MM.1S (cell line): Measurements from ENCODE around the gene GIPC2.

Experiments used
- DNase-seq: peaks from one replicate; pipeline ENCODE4 v3.0.0-alpha.2; 2015
- H2AFZ ChIP-seq: fragments of 300-600 bp; sonication (generic); 2 replicates; pipeline ENCODE4 v1.6.0; 2016; ENCODE audit warnings: antibody characterized with exemption, low read length
- H3F3A ChIP-seq: fragments of 300-600 bp; sonication (generic); 2 replicates; pipeline ENCODE4 v1.6.1; 2016; ENCODE audit warnings: mild to moderate bottlenecking, antibody characterized with exemption, low read length, moderate library complexity, mixed read lengths; ENCODE audit not compliant: insufficient read depth
- H3K27ac ChIP-seq: fragments of 300-600 bp; sonication (generic); 2 replicates; pipeline ENCODE4 v1.5.1; 2016; ENCODE audit warnings: mild to moderate bottlenecking, low read length
- H3K27me3 ChIP-seq: fragments of 300-600 bp; sonication (generic); replicated peaks from 2 replicates; pipeline ENCODE4 v1.6.0; 2016; ENCODE audit warnings: low read length; ENCODE audit not compliant: insufficient read depth
- H3K36me3 ChIP-seq: fragments of 300-600 bp; sonication (generic); replicated peaks from 2 replicates; pipeline ENCODE4 v1.6.1; 2016; ENCODE audit warnings: mild to moderate bottlenecking, low read length, mixed read lengths; ENCODE audit not compliant: insufficient read depth
- H3K4me1 ChIP-seq: fragments of 300-600 bp; sonication (generic); 2 replicates; pipeline ENCODE4 v1.6.1; 2016; ENCODE audit warnings: low read length, mixed read lengths
- H3K4me2 ChIP-seq: fragments of 300-600 bp; sonication (generic); 2 replicates; pipeline ENCODE4 v1.6.0; 2016; ENCODE audit warnings: low read depth, low read length
- H3K4me3 ChIP-seq: fragments of 300-600 bp; sonication (generic); 2 replicates; pipeline ENCODE4 v1.5.1; 2016; ENCODE audit warnings: low read length, mixed read lengths
- H3K79me2 ChIP-seq: fragments of 300-600 bp; sonication (generic); 2 replicates; pipeline ENCODE4 v1.6.1; 2016; ENCODE audit warnings: mixed run types, low read length, mixed read lengths
- H3K9ac ChIP-seq: fragments of 300-600 bp; sonication (generic); 2 replicates; pipeline ENCODE4 v1.6.1; 2016; ENCODE audit warnings: low read length, mixed read lengths
- H3K9me2 ChIP-seq: fragments of 300-600 bp; sonication (generic); replicated peaks from 2 replicates; pipeline ENCODE4 v1.6.1; 2016; ENCODE audit warnings: mild to moderate bottlenecking, low read length, mixed read lengths; ENCODE audit not compliant: insufficient read depth
- H3K9me3 ChIP-seq: fragments of 300-600 bp; sonication (generic); replicated peaks from 2 replicates; pipeline ENCODE4 v1.6.1; 2016; ENCODE audit warnings: mild to moderate bottlenecking, low read length, mixed read lengths; ENCODE audit not compliant: insufficient read depth
- H4K20me1 ChIP-seq: fragments of 300-600 bp; sonication (generic); 2 replicates; pipeline ENCODE4 v1.6.1; 2016; ENCODE audit warnings: mild to moderate bottlenecking, low read length, moderate library complexity, mixed read lengths; ENCODE audit not compliant: insufficient read depth
- CTCF ChIP-seq: fragments of 300-600 bp; sonication (generic); IDR thresholded peaks from 2 replicates; pipeline ENCODE4 v1.5.1; 2016; ENCODE audit warnings: antibody characterized with exemption, low read length, mixed read lengths
- EZH2 ChIP-seq: fragments of 300-600 bp; sonication (generic); optimal IDR thresholded peaks from 2 replicates; pipeline ENCODE3; 2017; ENCODE audit warnings: low read depth, mild to moderate bottlenecking, antibody characterized with exemption, low read length, mixed read lengths
- EZH2phosphoT487 ChIP-seq: fragments of 300-600 bp; sonication (generic); IDR thresholded peaks from 2 replicates; pipeline ENCODE4 v1.6.1; 2018; ENCODE audit warnings: antibody characterized with exemption, low read length

The GIPC2 gene

DNA sequence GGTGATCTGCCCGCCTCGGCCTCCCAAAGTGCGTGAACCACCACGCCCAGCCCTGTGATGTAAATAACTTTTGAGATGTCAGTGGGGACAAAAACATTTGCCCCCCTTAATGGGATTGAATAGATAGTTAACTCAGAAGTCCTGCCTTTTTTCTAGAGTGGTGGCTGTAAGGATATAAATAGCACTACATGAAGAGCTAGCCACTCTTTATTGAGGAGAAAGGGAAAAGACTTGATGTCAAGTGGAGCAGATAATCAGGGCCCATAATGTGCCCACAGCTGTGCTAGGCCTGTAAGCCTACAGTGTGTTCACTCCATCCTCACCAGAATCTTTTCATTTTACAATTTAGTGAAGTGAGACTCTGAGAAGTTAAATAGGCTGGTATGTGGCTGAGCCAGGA lies 3.6 kb downstream of the GIPC2 start:
- peaks cover 8% of the 10 kb centered on the region; the same call in 1 of the 2 replicates for H3K4me1 ChIP-seq
- H3K9ac ChIP-seq: no peak overlapping the region
- no peak overlapping the region for H2AFZ ChIP-seq
- DNase-seq: no peak
- no peaks in the 10 kb centered on the region for H3K36me3 ChIP-seq
- H3K9me2 ChIP-seq: no peaks in the 10 kb centered on the region
- no peak overlapping the region for H3K27ac ChIP-seq
- TF ChIP-seq EZH2 (no peak), EZH2phosphoT487 (no peak), CTCF (no peak)
- H3K4me2 ChIP-seq: no peak overlapping the region
- H3F3A ChIP-seq: peaks cover 4% of the 10 kb centered on the region; the same call in 1 of the 2 replicates
- H3K9me3 ChIP-seq: no peaks in the 10 kb centered on the region
- H3K4me3 ChIP-seq: no peak overlapping the region
- H3K27me3 ChIP-seq: no peaks in the 10 kb centered on the region
- H3K79me2 ChIP-seq: no peaks in the 10 kb centered on the region
- H4K20me1 ChIP-seq: no peaks in the 10 kb centered on the region

DNA sequence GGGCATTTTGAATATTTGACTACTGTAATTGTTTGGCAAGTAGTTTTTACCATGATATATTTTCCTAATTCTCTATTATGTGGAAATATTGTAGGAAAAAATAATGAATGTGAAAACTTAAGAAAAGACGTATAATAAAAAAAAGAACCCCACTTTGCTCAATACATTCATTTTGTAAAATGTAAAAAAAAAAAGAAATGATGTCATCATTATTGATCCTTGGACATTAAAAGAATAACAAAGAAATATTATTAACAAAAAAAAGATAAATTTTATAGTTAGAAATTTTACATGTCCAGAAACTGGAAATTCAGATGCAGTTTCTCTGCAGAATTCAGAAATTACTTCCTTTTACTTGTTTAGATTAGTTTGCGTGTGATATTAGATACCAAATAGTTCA lies 5.2 kb downstream of the GIPC2 start:
- H3K27me3 ChIP-seq: no peaks in the 10 kb centered on the region
- TF ChIP-seq CTCF (no peak), EZH2 (no peak), EZH2phosphoT487 (no peak)
- H3K4me1 ChIP-seq: peaks cover 8% of the 10 kb centered on the region; the same call in 1 of the 2 replicates
- no peaks in the 10 kb centered on the region for H3K9me2 ChIP-seq
- H3F3A ChIP-seq: no peaks in the 10 kb centered on the region
- H3K4me3 ChIP-seq: no peak overlapping the region
- no peak overlapping the region for H2AFZ ChIP-seq
- no peak overlapping the region for H3K4me2 ChIP-seq
- no peaks in the 10 kb centered on the region for H3K9me3 ChIP-seq
- H4K20me1 ChIP-seq: no peaks in the 10 kb centered on the region
- no peaks in the 10 kb centered on the region for H3K79me2 ChIP-seq
- DNase-seq: no peak
- H3K9ac ChIP-seq: no peak overlapping the region
- no peaks in the 10 kb centered on the region for H3K36me3 ChIP-seq
- H3K27ac ChIP-seq: no peak overlapping the region

- Histone ChIP-seq H3F3A (no peaks in the 10 kb centered on the region), H3K9me2 (no peaks in the 10 kb centered on the region), H3K27ac (no peak overlapping the region), H3K9ac (no peak overlapping the region), H3K4me1 (peaks cover 8% of the 10 kb centered on the region; the same call in 1 of the 2 replicates), H3K4me2 (no peak overlapping the region), H3K36me3 (no peaks in the 10 kb centered on the region), H2AFZ (no peak overlapping the region), H4K20me1 (no peaks in the 10 kb centered on the region), H3K4me3 (no peak overlapping the region), H3K9me3 (no peaks in the 10 kb centered on the region), H3K79me2 (no peaks in the 10 kb centered on the region), H3K27me3 (no peaks in the 10 kb centered on the region)
- TF ChIP-seq EZH2 (no peak), EZH2phosphoT487 (no peak), CTCF (no peak)
- DNase-seq: no peak
These were observed 7.1 kb downstream of the GIPC2 start for GRCh38 chr1:78052685-78053405.
